ENCODE measurements around the gene POLR1B. TPM values are rescaled to one million over a fixed set of nuclear protein-coding genes. Genes with fewer than 3 reads are reported as not detected.

POLR1B gene
- total RNA-seq, 1 experiment from 2014 or later, result 83.6 TPM

DNA sequence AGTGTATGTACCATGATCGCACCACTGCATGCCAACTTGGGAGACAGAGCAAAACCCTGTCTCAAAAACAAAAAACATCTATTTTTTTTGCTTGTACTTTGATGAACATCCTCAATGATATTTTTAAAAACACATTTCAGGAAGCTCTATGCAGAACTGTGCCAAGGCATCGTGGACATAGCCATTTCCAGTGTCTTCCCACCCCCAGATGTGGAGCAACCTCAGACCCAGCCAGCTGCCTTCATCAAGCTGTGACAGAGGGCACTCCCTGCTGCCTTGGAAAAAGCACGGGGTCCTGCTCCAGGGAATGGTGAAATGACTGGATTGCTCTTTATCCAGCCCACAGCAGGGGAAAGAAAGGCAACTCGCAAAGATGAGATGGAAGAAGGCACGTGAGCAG lies 13.7 kb upstream of the POLR1B start:
- Histone ChIP-seq H3K56ac (ENCODE audit: insufficient read length, low read depth, low read length) (no peak overlapping the region), H2AFZ (ENCODE audit: low read length) (no peak overlapping the region), H3K4me2 (ENCODE audit: insufficient read depth, insufficient read length, low read length) (no peak overlapping the region), H4K8ac (replicated peaks; ENCODE audit: insufficient read length, low read depth, low read length) (no peak overlapping the region), H3K27me3 (ENCODE audit: insufficient read depth, low read length) (no peaks in the 10 kb centered on the region), H3K27ac (ENCODE audit: insufficient read length, low read depth, low read length) (no peak overlapping the region), H3K23ac (ENCODE audit: insufficient read length, low read depth, low read length) (no peak overlapping the region), H3K79me2 (ENCODE audit: insufficient read depth, low read length) (no peaks in the 10 kb centered on the region), H3K18ac (ENCODE audit: insufficient read length, low read depth, low read length) (no peak overlapping the region), H3K4ac (ENCODE audit: low read depth, low read length) (no peak overlapping the region), H2BK15ac (ENCODE audit: low read depth, low read length) (no peak overlapping the region), H2BK5ac (ENCODE audit: insufficient read length, low read length) (no peak overlapping the region), H4K5ac (ENCODE audit: insufficient read length, low read depth, low read length) (no peak overlapping the region), H2BK20ac (ENCODE audit: low read depth, low read length, poor library complexity, severe bottlenecking) (no peak overlapping the region), H2BK12ac (ENCODE audit: insufficient read length, low read depth, low read length) (no peak overlapping the region), H3K9ac (ENCODE audit: extremely low read depth, insufficient read length, low read length) (no peak overlapping the region), H2AK5ac (ENCODE audit: insufficient read length, low read length) (no peak overlapping the region), H3K9me3 (ENCODE audit: control insufficient read depth, low read depth, low read length) (no peaks in the 10 kb centered on the region), H3K79me1 (ENCODE audit: insufficient read depth, low read depth, low read length, poor library complexity, severe bottlenecking) (no peaks in the 10 kb centered on the region), H3K23me2 (ENCODE audit: insufficient read length, low read depth, low read length, poor library complexity, severe bottlenecking) (no peaks in the 10 kb centered on the region), H4K20me1 (ENCODE audit: control insufficient read depth, insufficient read depth, insufficient read length) (no peaks in the 10 kb centered on the region), H3K14ac (ENCODE audit: insufficient read depth, low read length) (no peak overlapping the region), H3K4me1 (ENCODE audit: insufficient read depth, low read length) (no peaks in the 10 kb centered on the region), H2BK120ac (ENCODE audit: low read depth, low read length, poor library complexity, severe bottlenecking) (no peak overlapping the region), H3T11ph (ENCODE audit: low read length) (no peak overlapping the region), H4K91ac (ENCODE audit: insufficient read length, low read depth, low read length) (no peak overlapping the region)
- H3K36me3 Mint-ChIP-seq (ENCODE audit: insufficient read depth in 1 of 3, low read depth in 3 of 3), result peaks cover 19 to 50% (median 31%) of the 10 kb centered on the region in 3 experiments
- no CpG with 5 or more reads among the region's 5 CpGs for WGBS (ENCODE audit: extremely low coverage, insufficient read length, low lambda C conversion rate)
- H3K9me3 Mint-ChIP-seq, result no peaks in the 10 kb centered on the region
- H3K4me1 Mint-ChIP-seq, result no peaks in the 10 kb centered on the region
- no peak overlapping the region; a peak in 1 of 7 replicates for H3K27ac Mint-ChIP-seq
- TF ChIP-seq, protein P1, sequence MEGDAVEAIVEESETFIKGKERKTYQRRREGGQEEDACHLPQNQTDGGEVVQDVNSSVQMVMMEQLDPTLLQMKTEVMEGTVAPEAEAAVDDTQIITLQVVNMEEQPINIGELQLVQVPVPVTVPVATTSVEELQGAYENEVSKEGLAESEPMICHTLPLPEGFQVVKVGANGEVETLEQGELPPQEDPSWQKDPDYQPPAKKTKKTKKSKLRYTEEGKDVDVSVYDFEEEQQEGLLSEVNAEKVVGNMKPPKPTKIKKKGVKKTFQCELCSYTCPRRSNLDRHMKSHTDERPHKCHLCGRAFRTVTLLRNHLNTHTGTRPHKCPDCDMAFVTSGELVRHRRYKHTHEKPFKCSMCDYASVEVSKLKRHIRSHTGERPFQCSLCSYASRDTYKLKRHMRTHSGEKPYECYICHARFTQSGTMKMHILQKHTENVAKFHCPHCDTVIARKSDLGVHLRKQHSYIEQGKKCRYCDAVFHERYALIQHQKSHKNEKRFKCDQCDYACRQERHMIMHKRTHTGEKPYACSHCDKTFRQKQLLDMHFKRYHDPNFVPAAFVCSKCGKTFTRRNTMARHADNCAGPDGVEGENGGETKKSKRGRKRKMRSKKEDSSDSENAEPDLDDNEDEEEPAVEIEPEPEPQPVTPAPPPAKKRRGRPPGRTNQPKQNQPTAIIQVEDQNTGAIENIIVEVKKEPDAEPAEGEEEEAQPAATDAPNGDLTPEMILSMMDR (conservative IDR thresholded peaks at IDR 0.05), result no peak
- no peak overlapping the region for H3K4me3 Mint-ChIP-seq
- H3K27me3 Mint-ChIP-seq (ENCODE audit: low read depth), result no peaks in the 10 kb centered on the region
- no peak for DNase-seq

Data from H9 (cell line).